Measurements from ENCODE around the gene SORBS2. TPM values are rescaled to one million over a fixed set of nuclear protein-coding genes. Genes with fewer than 3 reads are reported as not detected.
"Not testable (repeated sequence)": the region's sequence is repeated elsewhere in the genome, so short reads cannot be mapped to it uniquely, and the experiment has no call there.

The SORBS2 gene, protein sequence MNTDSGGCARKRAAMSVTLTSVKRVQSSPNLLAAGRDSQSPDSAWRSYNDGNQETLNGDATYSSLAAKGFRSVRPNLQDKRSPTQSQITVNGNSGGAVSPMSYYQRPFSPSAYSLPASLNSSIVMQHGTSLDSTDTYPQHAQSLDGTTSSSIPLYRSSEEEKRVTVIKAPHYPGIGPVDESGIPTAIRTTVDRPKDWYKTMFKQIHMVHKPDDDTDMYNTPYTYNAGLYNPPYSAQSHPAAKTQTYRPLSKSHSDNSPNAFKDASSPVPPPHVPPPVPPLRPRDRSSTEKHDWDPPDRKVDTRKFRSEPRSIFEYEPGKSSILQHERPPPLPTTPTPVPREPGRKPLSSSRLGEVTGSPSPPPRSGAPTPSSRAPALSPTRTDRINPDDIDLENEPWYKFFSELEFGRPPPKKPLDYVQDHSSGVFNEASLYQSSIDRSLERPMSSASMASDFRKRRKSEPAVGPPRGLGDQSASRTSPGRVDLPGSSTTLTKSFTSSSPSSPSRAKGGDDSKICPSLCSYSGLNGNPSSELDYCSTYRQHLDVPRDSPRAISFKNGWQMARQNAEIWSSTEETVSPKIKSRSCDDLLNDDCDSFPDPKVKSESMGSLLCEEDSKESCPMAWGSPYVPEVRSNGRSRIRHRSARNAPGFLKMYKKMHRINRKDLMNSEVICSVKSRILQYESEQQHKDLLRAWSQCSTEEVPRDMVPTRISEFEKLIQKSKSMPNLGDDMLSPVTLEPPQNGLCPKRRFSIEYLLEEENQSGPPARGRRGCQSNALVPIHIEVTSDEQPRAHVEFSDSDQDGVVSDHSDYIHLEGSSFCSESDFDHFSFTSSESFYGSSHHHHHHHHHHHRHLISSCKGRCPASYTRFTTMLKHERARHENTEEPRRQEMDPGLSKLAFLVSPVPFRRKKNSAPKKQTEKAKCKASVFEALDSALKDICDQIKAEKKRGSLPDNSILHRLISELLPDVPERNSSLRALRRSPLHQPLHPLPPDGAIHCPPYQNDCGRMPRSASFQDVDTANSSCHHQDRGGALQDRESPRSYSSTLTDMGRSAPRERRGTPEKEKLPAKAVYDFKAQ (N-terminal part only)
- 103 TPM for total RNA-seq

DNA sequence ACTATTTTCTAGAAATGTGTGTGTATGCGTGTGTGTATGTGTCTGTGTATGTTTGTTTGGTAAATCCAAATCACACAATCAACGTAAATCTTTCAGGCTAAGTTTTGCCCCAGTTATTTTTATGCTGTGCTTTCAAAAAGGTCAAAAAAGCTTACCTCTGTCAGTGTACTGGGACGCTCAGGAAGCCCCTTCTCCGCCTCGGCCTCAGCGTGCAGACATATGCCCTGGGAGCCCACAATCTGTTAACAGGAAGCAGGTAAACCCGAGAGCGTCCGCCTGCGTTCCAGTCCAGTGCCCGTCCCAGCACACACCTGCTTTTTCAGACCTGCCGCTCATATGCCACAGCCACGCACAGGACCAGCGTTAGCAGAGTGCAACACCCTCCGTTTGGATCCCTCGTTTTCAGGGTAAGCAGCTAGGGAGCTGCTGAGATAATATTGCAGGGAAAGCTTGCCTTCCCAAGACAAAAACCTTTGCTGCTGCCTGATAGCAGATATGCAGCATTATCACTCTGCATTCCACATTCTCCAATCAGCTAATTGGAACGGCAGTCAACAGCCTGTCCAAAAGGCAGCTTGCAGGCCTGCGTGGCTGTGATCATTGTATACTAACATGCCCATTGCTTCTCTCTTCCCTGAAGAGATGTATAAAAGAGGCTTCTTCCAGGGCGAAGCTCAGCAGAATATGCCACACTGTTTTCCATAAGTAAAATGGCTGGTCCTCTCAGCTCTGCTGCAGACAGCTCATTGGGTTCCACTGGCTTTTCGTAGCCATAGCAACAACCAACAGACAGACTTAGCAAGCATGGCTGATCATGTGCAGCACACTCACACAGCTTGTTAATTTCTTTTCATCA, at the start of gene SORBS2:
Gene SORBS2, minus strand, starts transcription at position 686 of the 856 bp plus-strand sequence. CDS start 121,623 bp downstream, outside the sequence.
- DNase-seq (ENCODE audit: low spot score): peak; percentile 62

DNA sequence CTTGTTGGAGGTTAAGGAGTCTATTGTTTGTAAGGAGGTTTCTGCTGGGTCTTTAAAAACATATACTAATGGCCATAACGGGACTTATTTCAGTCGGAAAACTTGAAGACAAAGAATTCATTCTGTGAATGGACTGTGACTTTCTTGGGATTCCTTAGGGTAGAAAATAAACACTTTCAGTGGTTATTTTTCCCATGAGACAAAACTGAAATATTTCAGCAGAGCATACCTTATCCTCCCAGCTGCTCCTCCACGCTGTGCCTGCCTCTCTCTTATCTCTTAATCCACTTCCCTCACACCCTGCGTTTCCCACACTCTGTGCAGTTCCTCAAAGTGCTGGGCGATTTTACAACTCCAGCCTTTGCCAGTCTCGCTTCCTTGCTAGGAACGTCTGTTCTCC, 47.1 kb upstream of the SORBS2 start:
- DNase-seq (ENCODE audit: low spot score): no peak

DNA sequence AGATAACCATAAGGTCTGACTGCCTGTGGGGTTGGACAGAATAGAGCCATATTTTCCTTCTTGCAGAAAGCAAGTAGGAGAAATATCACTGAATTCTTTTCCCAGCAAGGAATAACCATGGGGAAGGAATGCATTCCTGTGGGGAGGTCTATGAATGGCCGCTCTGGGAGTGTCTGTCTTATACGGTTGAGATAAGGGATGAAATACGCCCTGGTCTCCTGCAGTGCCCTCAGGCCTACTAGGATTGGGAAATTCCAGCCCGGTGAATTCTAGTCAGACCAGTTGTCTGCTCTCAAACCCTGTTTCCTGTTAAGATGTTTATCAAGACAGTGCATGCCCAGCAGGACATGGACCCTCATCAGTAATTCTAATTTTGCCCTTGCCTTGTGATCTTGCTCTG, 45.6 kb upstream of the SORBS2 start:
- not testable (repeated sequence) for DNase-seq (ENCODE audit: low spot score)

DNA sequence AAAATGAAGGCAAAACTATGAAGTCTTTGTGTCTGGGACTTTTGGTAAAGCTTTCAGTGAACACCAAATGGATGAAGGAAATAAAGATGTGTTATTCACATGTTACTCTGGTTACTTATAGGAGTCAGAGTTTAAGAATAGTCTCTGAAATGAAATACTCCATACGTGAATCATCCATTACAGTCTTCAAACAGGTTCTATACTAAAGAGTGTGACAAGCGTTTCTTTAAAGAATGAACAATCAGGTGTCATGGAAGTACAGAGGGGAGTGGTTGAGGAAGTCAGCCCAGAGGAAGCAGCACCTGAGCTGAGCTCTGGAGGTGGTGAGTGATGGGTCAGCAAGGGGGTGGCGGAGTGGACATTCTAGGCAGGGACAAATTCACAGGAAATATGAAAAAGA, 41.8 kb upstream of the SORBS2 start:
- DNase-seq (ENCODE audit: low spot score): no peak

DNA sequence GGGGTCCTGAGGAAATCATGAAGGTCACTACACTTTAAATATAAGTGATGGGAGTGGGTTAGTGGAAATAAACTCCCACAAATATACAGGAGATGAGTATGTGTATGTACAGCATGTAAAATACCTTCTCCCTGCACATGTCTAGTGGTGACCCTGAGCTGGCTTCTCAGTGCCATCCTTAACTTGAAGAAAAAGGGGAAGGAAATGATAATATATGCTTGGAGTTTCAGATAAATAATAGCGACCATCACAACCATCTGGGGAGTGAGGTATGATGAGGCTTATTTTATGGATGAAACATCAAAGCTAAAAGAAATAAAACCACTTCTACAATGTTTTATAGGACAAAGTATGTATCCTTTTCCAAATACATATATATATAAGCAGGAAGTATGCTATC, 41.0 kb upstream of the SORBS2 start:
- no peak for DNase-seq (ENCODE audit: low spot score)

DNA sequence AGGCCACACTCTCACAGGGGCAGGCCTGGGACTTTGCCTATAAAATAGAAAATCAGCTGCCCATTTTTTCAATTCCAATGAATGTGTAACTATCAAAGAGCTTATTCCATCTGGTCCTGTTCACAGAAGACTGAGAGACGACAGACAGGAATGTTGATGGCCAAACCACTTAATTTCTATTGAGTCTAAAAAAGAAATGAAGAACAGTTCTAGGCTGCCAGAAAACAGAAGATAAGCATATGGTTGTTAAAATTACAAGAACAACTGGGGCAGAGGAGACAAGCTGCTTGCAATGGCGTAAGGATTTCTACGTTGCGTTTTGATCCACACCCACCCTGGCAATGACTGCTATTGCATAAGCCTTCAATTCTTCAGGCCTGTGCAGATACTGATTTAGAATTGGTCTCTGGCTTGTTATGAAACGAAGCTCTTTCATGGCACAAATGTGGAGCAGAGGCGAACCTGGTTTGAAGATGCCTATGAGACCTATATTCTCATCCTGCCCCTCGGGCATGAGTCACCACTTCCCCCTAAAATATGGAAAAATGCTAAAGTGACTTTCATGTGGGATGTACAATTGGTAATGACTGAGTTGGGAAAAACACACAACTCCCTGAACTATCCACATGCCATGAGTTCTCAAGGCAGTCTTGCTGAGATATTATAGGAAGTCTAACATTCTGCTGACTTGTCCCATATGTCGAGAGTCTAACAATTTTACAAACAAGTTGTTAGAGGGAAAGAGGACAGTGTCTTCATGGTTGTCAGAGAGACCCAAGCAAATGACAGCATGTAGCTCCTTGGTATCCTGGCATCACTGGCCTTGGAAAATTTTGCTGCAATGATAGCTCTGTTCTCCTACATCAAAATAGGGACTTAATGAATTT, 37.9 kb upstream of the SORBS2 start:
- no peak for DNase-seq (ENCODE audit: low spot score)

DNA sequence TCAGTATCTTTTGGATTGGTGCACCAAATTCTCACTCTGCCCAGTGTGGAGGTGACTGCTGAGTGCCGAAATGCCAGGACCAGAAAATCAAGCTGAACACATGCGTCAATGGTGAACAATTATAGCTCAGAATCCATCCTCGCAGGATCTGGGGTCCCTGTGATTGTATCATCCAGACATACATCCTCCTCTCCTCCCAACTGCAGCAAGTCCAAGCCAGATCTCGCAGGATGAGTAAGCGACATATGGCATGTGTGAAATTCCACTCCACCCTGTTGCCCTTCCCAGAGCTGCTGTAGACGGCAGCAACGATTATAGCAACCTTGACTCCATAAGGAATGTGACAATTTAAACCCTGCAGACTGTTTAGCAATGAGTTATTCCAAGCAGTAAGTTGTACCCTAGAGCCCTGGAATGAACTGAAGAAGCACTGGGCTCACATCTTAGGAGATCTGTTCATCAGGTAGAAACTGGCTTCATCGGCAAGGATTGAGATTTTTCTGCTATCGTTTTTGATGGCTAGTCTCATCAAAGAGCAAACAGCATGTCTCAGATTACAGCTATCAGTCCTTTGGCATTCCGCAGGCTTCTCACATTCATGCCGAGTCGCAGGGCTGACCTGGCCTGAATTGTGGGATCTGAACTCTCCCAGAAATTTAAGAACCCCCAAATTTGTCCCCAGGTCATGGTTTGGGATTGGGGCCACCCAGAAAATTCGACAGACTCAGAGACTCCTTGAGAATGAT, 35.5 kb upstream of the SORBS2 start:
- no peak for DNase-seq (ENCODE audit: low spot score)

DNA sequence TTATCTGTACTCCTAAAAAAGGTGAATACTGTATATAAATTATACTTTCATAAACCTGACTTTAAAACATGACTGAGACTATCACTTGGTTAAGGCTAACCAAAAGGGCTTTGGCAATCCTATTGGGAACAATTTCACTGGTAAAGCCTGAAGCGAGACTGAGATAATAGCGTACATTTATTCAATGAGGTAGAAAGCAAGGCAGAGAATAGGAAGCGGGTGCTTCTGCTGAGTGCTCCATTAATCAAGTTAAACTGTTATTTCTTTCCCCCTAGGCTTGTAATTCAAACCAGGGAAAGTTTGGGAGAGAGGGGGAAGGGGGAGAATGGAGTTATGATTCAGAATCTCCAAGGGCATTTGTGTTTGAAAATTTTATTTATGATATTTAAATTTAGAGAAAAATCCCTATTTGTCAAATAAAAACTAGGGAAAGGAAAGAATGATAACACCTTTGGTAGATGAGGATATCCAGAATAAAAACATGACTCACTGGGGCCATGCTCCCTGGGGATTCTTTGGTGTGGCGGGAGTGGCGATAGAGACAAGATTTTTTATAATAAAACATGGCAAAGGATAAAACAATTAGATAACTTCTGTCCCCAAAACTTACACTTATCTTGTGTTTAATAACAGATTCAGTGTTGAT, 34.6 kb upstream of the SORBS2 start:
- DNase-seq (ENCODE audit: low spot score): no peak

DNA sequence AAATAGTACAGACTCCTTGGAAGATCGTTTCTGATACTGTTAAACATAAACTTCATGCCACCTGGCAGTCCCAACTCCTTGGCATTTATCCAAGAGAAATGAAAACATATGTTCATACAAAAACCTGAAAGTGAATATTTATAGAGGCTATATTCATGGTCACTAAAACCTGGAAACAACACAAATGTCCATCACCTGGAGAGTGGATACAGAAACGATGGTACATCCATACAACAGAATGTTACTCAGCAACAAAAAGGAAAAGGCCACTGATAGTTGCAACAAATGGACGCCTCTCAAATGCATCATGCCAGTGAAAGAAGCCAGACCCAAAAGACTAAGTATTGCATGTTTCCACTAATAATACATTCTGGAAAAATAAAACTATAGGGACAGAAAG, 34.0 kb upstream of the SORBS2 start:
- DNase-seq (ENCODE audit: low spot score): no peak

DNA sequence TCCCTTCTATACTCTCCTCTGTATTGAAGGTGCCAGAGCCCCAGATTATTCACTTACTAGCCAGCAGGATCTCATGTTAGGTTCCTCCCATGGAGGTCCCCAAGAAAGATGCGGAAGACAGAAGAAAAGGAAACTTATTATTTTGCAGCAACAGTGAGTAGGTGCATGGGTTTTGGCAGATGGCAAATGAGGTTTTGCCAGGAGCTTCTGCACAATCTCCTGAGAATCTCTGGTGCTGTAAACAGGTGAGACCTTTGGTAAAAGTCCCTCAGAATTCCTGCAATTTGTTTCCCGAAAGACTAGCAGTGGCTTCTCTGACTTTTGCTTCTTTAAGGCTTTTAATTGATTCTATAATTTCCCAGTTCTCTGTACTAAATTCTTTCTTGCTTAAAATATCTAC, 29.5 kb upstream of the SORBS2 start:
- DNase-seq (ENCODE audit: low spot score): no peak

DNA sequence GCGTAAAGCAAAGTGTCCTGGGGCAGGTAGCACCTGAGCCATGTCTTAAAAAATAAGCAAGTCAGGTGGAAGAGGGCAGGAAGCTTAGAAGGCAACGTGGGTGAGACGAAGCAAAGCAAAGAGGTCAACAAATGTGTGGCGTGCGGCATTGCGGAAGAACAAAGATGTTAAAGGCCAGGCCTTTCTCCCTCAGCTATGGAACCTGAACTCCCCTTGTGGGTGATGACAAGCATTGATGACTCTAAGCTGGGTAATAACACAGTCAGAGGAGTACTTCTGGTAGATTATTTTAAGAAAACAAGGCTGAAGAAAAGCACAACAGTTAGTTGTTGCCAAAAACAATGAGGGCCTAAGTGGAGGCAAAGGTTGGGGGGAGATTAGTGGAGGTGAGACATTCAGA, 29.0 kb upstream of the SORBS2 start:
- no peak for DNase-seq (ENCODE audit: low spot score)

DNA sequence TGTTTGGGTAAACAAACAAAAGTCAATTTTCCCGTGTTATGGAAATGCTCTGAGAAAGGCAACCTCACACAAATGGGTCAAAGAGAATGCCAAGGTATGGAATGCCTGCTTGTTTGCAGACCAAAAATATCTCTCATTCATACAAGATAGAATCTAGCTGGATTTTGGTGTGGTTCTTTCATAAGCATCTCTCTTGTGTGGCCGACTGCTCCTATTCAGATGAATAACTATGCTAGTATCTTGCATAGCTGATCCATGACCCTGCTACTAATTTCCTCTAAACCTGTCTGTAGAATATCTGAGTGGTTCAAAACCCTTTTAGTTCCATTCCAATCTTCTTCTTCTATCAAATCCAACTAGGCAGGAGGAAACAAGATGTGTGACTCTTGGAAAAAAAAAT, 28.2 kb upstream of the SORBS2 start:
- no peak for DNase-seq (ENCODE audit: low spot score)

DNA sequence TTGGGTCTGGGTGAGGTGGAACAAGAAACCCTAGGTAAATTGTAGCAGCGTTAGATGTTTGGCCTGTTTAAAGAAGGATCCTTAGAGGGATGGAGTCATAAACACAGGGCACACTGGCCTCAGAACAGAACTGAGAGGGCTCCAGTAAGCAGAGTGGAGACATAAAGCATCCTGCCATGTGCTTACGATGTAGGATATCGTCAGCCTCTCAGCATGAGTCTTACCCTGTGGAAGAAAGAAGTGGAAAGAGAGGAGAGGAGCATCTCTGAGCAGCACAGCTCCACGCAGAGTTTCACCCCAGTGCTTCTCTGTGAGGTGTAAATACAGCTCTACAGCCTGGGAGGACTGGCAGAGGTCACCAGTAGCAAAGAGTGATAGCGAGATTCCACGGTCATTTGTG, 27.8 kb upstream of the SORBS2 start:
- no peak for DNase-seq (ENCODE audit: low spot score)

DNA sequence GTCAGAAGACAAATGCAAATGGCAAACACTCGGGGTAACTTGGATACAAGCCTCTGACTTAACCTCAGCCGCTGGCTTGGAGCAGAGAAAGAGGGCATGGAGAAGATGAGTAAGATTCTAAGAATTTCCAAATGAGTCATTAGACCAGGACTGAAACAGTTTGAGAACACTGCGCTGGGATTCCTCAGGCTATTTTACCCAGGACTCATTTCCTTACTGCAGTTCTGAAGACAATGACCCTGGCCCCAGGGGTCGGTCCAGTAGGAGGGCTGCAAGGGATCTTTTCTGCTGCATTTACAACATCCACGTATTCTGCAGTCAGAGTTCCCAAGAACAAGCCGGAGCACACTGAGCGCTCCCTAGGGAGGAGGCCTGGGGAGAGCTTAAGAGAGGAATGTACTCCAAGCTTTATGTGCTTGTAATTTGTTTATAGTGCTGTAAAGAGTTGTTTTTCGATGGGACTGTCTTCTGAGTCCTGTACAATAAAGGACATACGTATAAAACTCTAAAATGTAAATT, 27.3 kb upstream of the SORBS2 start:
- DNase-seq (ENCODE audit: low spot score): no peak

DNA sequence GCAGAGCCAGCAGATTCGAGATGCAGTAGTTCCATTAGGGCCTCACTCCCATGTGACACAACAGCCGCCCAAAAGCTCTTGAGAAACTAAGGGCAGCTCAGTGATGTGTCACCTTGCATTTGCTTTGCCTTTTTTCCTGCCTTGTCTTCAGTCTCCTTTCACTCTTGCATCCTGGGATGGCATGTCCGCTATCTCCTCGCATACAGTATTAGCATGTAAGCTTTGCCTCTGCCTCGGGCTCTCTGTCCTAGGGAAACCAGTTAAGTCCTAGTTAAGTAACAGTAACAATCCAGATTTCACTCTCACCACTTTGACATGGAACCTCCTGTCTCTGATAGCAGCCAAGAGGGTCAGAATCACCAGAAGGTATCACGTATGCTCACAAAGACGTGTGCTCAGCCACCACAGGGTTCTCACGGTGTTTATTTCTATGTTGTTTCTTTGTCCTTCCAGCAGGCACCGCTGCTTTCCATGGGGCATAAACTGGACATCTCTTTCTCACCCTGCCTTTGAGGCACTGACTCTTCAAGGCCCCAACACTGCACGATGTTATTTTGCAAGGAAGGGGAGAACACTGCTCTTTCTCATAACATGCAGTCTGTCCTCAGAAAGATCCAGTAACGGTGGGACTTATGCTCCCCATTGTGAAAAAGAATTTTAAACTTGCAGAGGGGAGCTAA, 26.7 kb upstream of the SORBS2 start:
- DNase-seq (ENCODE audit: low spot score): no peak

DNA sequence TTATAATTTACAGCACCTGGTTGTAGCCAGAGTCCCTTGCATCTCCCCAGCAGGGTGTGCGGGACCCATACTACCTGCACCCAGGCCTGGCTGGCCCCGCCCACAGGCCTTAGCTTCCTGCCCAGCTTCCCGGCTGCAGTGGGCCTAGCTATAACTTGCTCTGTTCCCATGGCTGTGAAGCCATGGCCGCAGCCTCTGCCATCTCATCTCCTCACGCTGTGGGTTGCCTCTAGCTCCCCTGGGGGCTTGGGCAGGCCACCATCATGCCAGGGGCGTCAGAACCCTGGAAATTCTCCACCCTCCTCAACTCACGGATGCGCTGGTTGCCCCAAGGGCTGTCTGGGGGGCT, 26.1 kb upstream of the SORBS2 start:
- no peak for DNase-seq (ENCODE audit: low spot score)

DNA sequence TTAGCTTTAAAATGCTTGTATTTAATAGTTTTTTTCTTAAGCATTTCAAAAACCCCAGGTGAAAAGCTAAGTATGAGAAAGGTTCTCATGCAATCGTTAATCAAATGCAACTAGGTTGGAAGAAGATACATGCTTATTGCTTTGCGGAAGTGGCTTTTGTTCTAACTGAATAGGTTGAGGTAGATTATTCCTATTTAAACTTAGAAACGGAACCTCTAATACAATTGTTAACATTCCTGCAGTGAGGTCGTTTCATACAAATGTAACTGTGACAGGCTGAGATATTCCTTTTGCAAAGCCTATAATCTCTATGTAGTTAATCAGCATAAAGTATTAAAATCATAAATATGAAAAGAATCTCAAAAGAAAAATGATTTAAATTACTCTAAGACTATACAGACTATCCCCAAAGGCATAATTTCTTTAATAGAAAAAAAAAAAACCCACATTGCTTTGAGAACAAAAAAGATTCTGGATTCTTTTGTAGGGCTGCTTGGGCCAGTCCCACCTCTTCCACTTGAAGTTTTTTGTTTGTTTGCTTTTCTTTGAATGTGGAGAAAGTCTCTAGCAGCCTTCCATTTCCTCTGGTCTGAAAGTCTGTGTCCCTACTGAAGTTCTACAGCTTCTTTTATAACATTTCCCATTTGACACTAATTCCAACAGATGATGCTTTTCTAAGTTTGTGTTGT, 25.6 kb upstream of the SORBS2 start:
- no peak for DNase-seq (ENCODE audit: low spot score)
